ENCODE measurements around the gene MAP2K4.

DNA sequence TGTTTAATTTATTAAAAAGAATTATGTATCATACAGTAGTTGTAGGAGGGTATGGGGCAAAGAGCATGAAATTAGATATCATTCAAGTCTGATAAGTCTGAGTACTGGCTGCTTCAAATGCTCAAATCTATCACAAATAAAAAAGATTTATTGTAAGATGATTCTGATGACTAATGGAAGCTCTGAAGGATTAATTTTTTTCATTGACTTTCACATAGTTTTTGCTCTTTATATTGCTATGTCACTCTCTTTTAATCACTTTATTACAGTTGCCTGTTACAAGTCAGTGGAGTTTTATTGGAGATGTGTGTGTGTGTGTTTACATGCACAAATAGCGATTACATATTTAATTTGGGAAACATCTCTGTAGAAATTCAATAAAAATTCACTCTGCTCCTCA, 15.0 kb downstream of the MAP2K4 start:
- TF ChIP-seq CTCF (conservative IDR thresholded peaks at IDR 0.05) (no peak), ZFX (IDR thresholded peaks at IDR 0.05) (no peak)
